Measurements from ENCODE around the gene PARP8. TPM values are rescaled to one million over a fixed set of nuclear protein-coding genes. Genes with fewer than 3 reads are reported as not detected.

Gene PARP8
- total RNA-seq, 1 donor from 2014 or later, result 13.6 TPM

- no peak for DNase-seq (ENCODE audit: low spot score)
- H3K36me3 Mint-ChIP-seq (ENCODE audit: low read depth, unreplicated experiment), result no peaks in the 10 kb centered on the region
- H3K4me1 Mint-ChIP-seq (ENCODE audit: unreplicated experiment), result no peaks in the 10 kb centered on the region
- no peaks in the 10 kb centered on the region for H3K27me3 Mint-ChIP-seq (ENCODE audit: unreplicated experiment)
- H3K4me3 Mint-ChIP-seq (ENCODE audit: unreplicated experiment), result no peak overlapping the region
- H3K9me3 Mint-ChIP-seq (ENCODE audit: unreplicated experiment), result no peaks in the 10 kb centered on the region
- TF ChIP-seq, protein P1, sequence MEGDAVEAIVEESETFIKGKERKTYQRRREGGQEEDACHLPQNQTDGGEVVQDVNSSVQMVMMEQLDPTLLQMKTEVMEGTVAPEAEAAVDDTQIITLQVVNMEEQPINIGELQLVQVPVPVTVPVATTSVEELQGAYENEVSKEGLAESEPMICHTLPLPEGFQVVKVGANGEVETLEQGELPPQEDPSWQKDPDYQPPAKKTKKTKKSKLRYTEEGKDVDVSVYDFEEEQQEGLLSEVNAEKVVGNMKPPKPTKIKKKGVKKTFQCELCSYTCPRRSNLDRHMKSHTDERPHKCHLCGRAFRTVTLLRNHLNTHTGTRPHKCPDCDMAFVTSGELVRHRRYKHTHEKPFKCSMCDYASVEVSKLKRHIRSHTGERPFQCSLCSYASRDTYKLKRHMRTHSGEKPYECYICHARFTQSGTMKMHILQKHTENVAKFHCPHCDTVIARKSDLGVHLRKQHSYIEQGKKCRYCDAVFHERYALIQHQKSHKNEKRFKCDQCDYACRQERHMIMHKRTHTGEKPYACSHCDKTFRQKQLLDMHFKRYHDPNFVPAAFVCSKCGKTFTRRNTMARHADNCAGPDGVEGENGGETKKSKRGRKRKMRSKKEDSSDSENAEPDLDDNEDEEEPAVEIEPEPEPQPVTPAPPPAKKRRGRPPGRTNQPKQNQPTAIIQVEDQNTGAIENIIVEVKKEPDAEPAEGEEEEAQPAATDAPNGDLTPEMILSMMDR (IDR thresholded peaks at IDR 0.05; ENCODE audit: unreplicated experiment), result no peak
- no peak overlapping the region for H3K27ac Mint-ChIP-seq (ENCODE audit: unreplicated experiment)
These were observed 200.0 kb downstream of the PARP8 start for GRCh38 chr5:50866415-50866814.

DNA sequence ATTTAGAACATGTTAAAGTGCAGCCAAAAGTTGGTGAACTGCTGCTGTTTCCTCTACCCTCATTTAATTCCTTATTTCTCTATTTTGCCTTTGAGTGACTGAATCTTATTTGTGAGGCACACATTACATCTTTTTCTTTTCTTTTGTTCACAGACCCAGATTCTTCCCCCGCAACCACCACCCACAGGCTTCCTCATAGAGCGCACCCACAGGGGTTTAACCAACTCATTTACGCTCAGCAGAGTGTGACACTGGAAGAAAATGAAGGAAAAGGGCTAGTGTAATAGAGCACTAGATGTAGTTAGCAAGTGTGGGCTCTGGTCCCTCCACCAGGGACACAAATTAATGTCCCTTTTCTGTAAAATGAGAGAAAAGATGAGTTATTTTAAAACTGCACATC, 200.7 kb downstream of the PARP8 start:
- DNase-seq (ENCODE audit: low spot score), result no peak
- Mint-ChIP-seq H3K36me3 (ENCODE audit: low read depth, unreplicated experiment) (no peaks in the 10 kb centered on the region), H3K4me3 (ENCODE audit: unreplicated experiment) (no peak overlapping the region), H3K27ac (ENCODE audit: unreplicated experiment) (no peak overlapping the region), H3K4me1 (ENCODE audit: unreplicated experiment) (no peaks in the 10 kb centered on the region), H3K27me3 (ENCODE audit: unreplicated experiment) (no peaks in the 10 kb centered on the region), H3K9me3 (ENCODE audit: unreplicated experiment) (no peaks in the 10 kb centered on the region)
- TF ChIP-seq, protein P1 (IDR thresholded peaks at IDR 0.05; ENCODE audit: unreplicated experiment), result no peak

DNA sequence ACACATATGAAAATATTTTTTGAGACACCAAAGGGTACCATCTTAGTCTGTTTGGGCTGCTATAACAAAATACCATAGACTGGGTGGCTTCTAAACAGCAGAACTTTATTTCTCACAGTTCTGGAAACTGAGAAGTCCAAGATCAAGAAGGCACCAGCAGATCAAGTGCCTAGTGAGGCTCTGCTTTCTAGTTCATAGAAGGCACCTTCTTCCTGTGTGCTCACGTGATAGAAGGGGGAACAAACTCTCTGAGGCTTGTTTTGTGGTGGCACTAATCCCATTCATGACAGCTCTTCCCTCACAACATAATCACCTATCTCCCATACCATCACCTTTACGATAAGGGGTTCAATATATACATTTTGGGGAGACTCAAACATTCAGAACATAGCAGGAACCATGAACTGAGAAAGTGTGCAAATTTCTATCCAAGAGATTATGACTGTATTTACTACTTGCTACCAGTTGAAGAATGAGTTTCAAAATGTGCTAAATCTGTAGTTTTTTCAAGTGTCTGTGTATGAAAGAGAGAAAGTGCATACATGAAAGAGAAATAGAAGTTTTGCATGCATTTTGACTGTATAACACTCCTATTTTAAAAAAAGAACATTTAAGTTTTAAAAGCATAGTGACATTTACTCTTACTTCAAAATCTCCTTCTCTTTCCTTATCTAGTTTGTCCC, 207.3 kb downstream of the PARP8 start:
- H3K27me3 Mint-ChIP-seq (ENCODE audit: unreplicated experiment), result no peaks in the 10 kb centered on the region
- no peak overlapping the region for H3K4me3 Mint-ChIP-seq (ENCODE audit: unreplicated experiment)
- H3K9me3 Mint-ChIP-seq (ENCODE audit: unreplicated experiment), result no peaks in the 10 kb centered on the region
- no peaks in the 10 kb centered on the region for H3K4me1 Mint-ChIP-seq (ENCODE audit: unreplicated experiment)
- TF ChIP-seq, protein P1 (IDR thresholded peaks at IDR 0.05; ENCODE audit: unreplicated experiment), result no peak
- DNase-seq (ENCODE audit: low spot score), result no peak
- H3K36me3 Mint-ChIP-seq (ENCODE audit: low read depth, unreplicated experiment), result no peaks in the 10 kb centered on the region
- H3K27ac Mint-ChIP-seq (ENCODE audit: unreplicated experiment), result no peak overlapping the region

GRCh38 chr5:50874306-50875001, 208.0 kb downstream of the PARP8 start:
- H3K9me3 Mint-ChIP-seq (ENCODE audit: unreplicated experiment), result no peaks in the 10 kb centered on the region
- DNase-seq (ENCODE audit: low spot score), result no peak
- H3K27ac Mint-ChIP-seq (ENCODE audit: unreplicated experiment), result no peak overlapping the region
- H3K27me3 Mint-ChIP-seq (ENCODE audit: unreplicated experiment), result no peaks in the 10 kb centered on the region
- no peak overlapping the region for H3K4me3 Mint-ChIP-seq (ENCODE audit: unreplicated experiment)
- H3K36me3 Mint-ChIP-seq (ENCODE audit: low read depth, unreplicated experiment), result no peaks in the 10 kb centered on the region
- TF ChIP-seq, protein P1 (IDR thresholded peaks at IDR 0.05; ENCODE audit: unreplicated experiment), result no peak
- no peaks in the 10 kb centered on the region for H3K4me1 Mint-ChIP-seq (ENCODE audit: unreplicated experiment)

GRCh38 chr5:50875002-50875344, 208.5 kb downstream of the PARP8 start:
- no peak overlapping the region for H3K4me3 Mint-ChIP-seq (ENCODE audit: unreplicated experiment)
- H3K9me3 Mint-ChIP-seq (ENCODE audit: unreplicated experiment), result no peaks in the 10 kb centered on the region
- H3K27me3 Mint-ChIP-seq (ENCODE audit: unreplicated experiment), result no peaks in the 10 kb centered on the region
- no peak for DNase-seq (ENCODE audit: low spot score)
- no peaks in the 10 kb centered on the region for H3K4me1 Mint-ChIP-seq (ENCODE audit: unreplicated experiment)
- no peaks in the 10 kb centered on the region for H3K36me3 Mint-ChIP-seq (ENCODE audit: low read depth, unreplicated experiment)
- TF ChIP-seq, protein P1 (IDR thresholded peaks at IDR 0.05; ENCODE audit: unreplicated experiment), result no peak
- H3K27ac Mint-ChIP-seq (ENCODE audit: unreplicated experiment), result no peak overlapping the region
